Measurements from ENCODE around the gene RAB24.
A peak's percentile ranks its signal among the peaks of the same experiment; 100 is the strongest.
"Not testable (repeated sequence)": the region's sequence is repeated elsewhere in the genome, so short reads cannot be mapped to it uniquely, and the experiment has no call there.

Gene RAB24

DNA sequence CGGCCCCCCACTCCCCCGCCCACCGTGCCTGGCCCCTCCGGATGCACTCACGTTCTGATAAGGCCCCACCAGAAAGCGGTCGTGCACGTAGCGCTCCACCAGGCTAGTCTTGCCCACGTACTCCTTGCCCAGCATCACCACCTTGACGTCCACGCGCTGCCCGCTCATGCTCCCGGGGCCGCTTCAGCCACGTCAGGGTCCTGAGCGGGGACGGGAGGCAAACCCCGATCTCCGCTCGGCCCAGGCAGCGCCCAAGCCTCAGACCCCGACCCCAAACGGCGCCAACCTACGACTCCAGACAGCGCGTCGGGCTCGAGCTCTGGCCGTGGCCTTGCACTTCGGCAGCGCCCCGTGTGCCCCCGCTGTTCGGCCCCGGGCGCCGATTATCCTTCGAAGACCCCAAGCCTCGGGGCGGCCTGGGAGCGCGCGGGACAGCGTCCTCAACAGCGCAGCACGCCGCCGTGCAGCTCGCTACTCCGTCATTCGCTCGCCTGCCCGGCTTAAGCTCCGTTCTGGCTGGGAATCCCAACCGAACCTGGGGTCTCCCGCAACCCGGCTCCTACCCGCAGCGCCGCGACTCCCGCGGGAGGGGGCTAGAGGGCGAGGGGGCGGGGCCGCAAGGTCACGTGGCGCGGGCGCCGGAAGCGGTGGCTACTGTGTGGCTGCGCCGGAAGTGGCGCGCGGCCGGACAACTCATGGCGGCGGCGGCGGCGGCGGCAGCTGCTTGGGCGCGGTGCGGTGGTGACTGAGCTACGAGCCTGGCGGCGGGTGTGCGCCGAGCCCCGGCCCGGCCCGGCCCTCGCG is at the start of gene RAB24, which contains the start of gene PRELID1:
Gene RAB24, minus strand, starts transcription at position 599 of the 804 bp plus-strand sequence. Its CDS starts 431 bp downstream, at position 168.
Gene PRELID1, plus strand, starts transcription at position 679 of the 804 bp plus-strand sequence. CDS start 187 bp downstream, outside the sequence.
- peak; percentile 47 to 51 for DNase-seq (ENCODE audit: low read depth in 2 of 2)

DNA sequence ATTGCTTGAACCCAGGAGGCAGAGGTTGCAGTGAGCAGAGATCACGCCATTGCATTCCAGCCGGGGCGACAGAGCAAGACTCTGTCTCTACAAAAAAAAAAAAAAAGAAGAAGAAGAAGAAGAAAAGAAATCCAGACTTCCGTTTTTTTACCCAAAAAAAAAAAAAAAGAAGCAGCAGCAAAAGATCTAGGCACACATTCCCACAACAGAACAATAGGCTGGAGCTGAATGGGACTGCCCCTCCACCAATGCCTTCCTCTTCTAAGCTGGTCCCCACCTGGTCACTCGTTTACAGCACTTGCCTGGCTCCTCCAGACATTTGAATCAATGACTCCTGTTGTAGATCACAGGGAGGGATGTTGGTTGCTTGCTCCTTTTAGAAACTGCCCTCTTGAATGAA is 49.6 kb upstream of the RAB24 start:
- no peak for DNase-seq (ENCODE audit: low read depth in 2 of 2)

DNA sequence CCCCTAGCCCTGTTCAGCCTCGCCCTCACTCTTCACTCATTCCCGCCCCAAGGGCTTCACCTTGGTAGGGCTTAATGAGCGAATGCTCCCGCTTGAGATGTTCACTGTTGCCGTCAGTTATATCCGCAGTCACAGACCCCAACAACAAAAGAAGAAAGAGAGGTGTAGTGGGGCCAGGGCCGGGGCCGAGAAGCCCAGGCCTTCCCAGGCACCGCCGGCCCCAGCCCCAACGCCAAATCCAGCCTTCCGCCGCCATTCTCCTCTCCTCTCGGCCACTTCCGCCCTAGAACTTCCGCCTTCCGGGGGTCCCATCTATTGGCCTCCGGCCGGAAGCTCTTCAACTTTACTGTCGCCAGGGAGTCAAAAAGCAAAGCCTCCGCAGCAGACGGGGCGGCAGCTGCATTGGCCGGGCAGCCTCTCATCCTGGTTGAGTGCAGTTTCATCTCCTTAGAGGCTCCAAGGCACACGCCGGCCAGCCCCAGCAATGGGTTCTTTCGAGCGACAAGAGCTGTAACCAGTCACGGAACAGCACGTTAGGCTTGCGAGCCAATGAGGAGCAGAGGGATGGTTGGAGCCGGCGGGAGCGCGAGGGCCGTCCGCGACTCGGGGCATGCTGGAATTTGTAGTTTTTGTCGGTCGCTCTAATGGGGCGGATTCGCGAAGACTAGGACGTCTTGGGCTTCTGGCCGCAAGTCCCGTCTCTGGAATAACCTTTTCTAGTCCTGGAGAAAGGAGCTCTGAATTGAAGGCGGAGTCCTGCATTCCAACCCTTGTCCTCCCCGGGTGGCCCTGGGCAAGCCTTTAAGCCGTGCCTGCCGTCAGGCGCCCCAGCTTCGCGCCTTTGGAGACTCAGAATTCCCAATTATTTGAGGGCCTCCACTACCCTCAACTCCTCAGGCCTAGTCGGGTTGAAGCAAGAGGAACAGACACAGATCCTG is 48.1 kb upstream of the RAB24 start, which contains the start of gene LMAN2:
Gene LMAN2, minus strand, starts transcription at position 277 of the 938 bp plus-strand sequence. Its CDS starts 21 bp downstream, at position 256.
- peak; percentile 92 to 93 for DNase-seq (ENCODE audit: low read depth in 2 of 2)

DNA sequence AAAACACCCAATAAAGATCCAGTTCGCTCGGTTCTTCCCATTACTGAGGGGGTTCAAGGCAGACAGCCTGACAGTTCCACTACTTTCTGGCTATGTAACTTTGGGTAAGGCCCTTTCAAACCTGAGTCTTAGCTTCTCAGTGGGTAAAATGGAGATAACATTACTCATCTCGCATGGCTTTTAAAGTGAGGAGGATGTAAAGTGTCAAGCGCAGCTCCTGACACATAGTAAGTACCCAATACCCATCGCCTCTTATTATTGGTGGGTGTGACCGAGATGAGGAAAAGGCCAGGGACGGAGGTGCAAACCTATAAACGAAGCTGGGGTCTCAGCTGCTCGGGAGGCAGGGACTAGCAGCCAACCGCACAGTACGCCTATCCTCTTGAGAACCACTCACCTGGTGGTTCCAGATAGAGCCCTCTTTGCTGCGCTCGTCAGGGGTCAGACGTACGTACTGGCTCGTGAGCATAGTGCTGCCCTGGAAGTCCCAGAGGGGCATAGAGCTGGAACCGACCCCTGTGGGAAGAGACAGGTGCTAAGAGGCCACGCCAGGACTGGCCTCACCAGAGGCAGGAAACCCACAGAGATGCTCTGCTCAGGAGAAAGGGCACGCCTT is 47.4 kb upstream of the RAB24 start:
- no peak for DNase-seq (ENCODE audit: low read depth in 2 of 2)

GRCh38 chr5:177349762-177350161 is 46.2 kb upstream of the RAB24 start:
- no peak for DNase-seq (ENCODE audit: low read depth in 2 of 2)

GRCh38 chr5:177349362-177349647 is 45.8 kb upstream of the RAB24 start:
- no peak for DNase-seq (ENCODE audit: low read depth in 2 of 2)

GRCh38 chr5:177347699-177348098 is 44.2 kb upstream of the RAB24 start:
- no peak for DNase-seq (ENCODE audit: low read depth in 2 of 2)

- DNase-seq (ENCODE audit: low read depth in 2 of 2), result no peak
These were observed 43.3 kb upstream of the RAB24 start for GRCh38 chr5:177346820-177347219.

GRCh38 chr5:177344891-177345290 is 41.4 kb upstream of the RAB24 start:
- DNase-seq (ENCODE audit: low read depth in 2 of 2), result no peak

DNA sequence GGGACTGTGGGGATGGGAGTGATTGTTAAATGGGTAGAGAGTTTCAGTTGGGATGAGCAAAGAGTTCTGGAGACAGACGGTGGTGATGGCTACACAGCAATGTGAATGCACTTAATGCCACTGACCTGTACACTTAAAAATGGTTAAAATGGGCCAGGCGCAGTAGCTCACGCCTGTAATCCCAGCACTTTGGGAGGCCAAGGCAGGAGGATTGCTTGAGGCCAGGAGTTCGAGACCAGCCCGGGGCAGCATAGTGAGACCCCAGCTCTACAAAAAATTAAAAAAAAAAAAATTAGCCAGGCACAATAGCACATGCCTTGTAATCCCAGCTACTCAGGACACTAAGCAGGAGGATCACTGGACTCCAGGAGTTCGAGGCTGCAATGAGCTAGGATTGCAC is 40.3 kb upstream of the RAB24 start:
- DNase-seq (ENCODE audit: low read depth in 2 of 2), result no peak

GRCh38 chr5:177343000-177343399 is 39.5 kb upstream of the RAB24 start:
- DNase-seq (ENCODE audit: low read depth in 2 of 2), result not testable (repeated sequence)

DNA sequence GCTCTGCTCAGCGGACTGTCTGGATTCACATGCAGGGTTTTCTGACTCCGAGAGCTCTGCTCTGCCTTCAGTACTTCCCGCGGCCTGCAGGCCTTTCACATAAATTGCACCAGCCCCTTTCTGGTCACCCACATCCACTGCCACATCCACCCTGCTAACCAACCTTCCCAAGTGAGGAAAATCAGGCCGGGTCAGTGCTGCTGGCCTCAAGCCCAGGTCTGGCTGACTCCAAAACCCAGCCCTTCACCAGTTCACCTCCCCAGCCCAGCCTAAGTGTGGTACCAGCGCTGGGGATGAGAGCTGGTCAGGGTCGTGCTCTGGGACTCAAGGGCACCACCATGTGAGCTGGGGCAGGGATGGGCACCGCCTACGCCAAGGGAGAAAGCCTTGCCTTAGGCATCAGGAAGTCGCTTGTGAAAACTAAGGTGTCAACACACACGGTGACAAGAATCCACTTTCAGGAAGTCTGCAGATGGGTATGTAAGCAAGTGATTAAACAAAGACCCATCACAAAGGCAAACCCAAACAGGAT is 35.7 kb upstream of the RAB24 start:
- DNase-seq (ENCODE audit: low read depth in 2 of 2), result no peak

DNA sequence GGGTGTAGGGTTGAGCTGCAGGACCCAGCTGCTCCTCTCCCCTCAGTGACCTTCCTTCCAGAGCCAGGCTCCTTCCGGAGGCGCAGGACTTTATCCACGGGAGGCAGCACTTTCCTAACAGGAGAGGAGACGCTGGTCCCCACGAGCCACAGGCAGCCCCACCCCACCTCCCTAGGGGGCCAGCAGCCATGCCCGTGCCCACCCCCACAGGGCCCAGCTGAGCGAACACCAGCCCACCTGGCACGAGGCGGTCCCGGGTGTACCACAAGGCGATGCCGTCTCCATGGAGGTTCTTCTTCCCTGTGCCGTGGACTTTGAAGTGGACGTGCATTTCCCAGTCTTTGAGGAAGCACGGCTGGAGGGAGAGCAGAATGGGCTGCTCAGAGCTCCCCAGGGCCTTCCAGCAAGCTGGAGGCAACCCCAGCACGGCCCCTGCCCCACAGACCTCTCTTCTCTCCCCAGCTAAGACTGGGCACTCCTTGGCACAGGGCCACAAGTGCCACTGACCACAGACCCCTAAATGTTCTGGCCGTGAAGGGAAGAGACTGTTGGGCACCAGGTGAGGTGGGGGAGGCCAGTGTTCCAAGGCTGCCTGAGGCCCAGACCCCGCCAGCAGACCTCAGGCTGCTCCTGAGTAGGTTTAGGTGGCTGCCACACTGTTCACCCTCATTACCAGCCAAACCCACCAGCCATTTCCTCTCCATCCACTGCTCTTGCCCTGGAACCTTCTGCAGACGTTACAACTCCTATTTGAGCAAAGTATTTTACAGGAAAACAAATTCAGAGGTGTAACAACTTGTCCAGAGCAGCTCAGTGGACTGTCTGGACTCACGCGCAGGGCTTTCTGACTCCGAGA is 35.0 kb upstream of the RAB24 start:
- no peak for DNase-seq (ENCODE audit: low read depth in 2 of 2)

- no peak for DNase-seq (ENCODE audit: low read depth in 2 of 2)
These were observed 33.3 kb upstream of the RAB24 start for GRCh38 chr5:177336603-177337494.

DNA sequence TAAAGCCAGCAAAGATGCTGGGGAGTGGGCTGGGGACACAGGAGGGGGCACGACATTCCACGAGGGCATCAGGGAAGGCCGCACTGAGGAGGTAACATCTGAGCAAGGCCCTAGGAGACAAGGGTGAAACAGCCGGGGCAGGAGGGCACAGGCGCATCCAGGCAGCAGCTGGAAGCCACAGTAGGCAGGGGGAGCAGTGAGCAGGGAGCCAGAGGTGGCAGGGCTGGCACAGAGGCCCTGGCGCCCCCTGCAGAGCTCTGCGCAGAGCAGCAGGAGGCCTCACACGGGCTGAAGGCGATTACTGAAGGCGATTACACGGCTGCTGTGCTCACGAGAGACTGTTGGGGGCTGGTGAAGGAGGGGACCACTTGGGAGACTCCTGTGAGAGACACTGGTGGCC is 32.6 kb upstream of the RAB24 start:
- no peak for DNase-seq (ENCODE audit: low read depth in 2 of 2)

- DNase-seq (ENCODE audit: low read depth in 2 of 2), result no peak
These were observed 32.2 kb upstream of the RAB24 start for GRCh38 chr5:177335701-177336065.

- no peak for DNase-seq (ENCODE audit: low read depth in 2 of 2)
These were observed 31.5 kb upstream of the RAB24 start for GRCh38 chr5:177334781-177335700.

DNA sequence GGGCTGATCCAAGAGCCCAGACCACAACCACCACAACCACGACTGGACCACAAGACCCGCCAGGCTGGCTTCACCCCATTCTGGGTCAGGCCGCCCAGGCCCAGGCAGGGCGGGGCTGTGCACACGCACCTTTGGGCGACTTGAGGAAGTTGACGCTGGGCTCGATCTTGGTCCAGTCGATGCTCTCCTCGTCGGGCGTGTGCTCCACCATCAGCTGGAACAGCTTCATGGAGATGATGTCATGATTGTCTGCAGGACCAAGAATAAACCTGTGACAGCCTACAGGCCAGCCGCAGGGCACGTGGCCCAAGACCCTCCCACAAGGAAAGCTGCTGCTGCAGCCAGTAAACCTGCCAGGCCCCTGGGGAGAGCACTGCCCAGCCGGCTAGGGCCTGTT is 30.6 kb upstream of the RAB24 start:
- no peak for DNase-seq (ENCODE audit: low read depth in 2 of 2)
